AG04449 (cell line): ENCODE results near the gene TXNRD1.
A peak's percentile ranks its signal among the peaks of the same experiment; 100 is the strongest.

Source experiments
- CTCF ChIA-PET: fragments of 350-600 bp; formaldehyde crosslinking; extraction: SDS; loops from one replicate; lab custom pipeline; 2021; ENCODE audit warnings: antibody characterized with exemption; lab: Yijun Ruan, JAX
- POLR2A ChIA-PET: fragments of 400-600, 350-600 bp; formaldehyde crosslinking; extraction: SDS; loops from one replicate; lab custom pipeline; 2020; ENCODE audit warnings: antibody characterized with exemption, inconsistent platforms; lab: Yijun Ruan, JAX
- DNase-seq: peaks from one replicate; pipeline ENCODE4 v3.0.0-alpha.2; 2010; ENCODE audit warnings: low read depth, low spot score
- H3K4me3 ChIP-seq: 2 replicates; pipeline ENCODE4 v1.5.1; 2011; ENCODE audit warnings: low read depth, mild to moderate bottlenecking, control low read depth, low read length
- TF ChIP-seq, protein P1 (sequence below): IDR thresholded peaks from one replicate; pipeline ENCODE4 v1.5.1; 2011; ENCODE audit warnings: mild to moderate bottlenecking, moderate library complexity, low read length, control low read depth, inconsistent platforms; ENCODE audit not compliant: insufficient read depth; ENCODE audit errors: missing control alignments

TXNRD1 gene

DNA sequence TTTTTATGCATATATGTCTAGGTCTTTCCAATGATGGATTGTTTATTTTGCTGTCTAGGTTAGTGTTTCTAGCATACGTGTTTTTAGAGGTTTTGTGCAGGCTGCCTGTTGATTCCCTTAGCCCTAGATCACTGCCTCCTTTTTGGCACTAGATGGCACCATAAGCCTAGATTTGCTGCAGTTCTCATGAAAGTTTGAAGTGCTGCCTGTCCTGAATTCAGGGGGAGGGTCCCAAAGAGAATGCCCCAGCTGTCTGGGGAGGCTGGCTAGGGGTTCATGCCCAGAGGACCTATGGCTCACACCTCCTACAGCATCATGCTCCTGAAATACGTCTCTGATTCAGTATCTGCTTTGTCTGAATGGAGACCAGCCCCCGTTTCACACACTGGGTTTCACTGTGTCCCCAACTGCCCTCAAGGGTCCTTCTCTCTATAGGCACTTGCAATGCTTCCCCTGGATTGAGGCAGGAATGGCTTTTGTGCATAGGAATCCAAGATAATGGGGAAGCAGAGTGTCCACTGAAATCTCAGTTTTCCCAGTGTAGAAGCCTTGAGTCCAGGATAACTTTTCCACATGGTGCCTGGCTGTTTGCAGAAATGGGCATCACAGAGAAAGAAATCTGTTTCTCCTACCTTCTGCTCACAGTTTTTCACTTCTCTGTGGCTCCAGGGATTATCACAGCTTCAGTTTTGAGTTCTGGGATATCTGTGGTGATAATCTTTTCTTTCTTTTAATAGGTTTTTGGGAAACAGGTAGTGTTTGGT lies 14.2 kb upstream of the TXNRD1 start:
- DNase-seq: no peak
- TF ChIP-seq, protein P1, sequence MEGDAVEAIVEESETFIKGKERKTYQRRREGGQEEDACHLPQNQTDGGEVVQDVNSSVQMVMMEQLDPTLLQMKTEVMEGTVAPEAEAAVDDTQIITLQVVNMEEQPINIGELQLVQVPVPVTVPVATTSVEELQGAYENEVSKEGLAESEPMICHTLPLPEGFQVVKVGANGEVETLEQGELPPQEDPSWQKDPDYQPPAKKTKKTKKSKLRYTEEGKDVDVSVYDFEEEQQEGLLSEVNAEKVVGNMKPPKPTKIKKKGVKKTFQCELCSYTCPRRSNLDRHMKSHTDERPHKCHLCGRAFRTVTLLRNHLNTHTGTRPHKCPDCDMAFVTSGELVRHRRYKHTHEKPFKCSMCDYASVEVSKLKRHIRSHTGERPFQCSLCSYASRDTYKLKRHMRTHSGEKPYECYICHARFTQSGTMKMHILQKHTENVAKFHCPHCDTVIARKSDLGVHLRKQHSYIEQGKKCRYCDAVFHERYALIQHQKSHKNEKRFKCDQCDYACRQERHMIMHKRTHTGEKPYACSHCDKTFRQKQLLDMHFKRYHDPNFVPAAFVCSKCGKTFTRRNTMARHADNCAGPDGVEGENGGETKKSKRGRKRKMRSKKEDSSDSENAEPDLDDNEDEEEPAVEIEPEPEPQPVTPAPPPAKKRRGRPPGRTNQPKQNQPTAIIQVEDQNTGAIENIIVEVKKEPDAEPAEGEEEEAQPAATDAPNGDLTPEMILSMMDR: peak; percentile 79
- no peak overlapping the region for H3K4me3 ChIP-seq
- POLR2A ChIA-PET: no interaction called here
- CTCF ChIA-PET: interaction anchor here (0.6 to 3.7 kb wide), 20 partner anchors 8 to 852 kb away, joined by 3 to 13 read pairs (median 4); partner anchors contain the start of gene EID3

GRCh38 chr12:104204690-104205480 lies 10.7 kb upstream of the TXNRD1 start:
- H3K4me3 ChIP-seq: no peak overlapping the region
- DNase-seq: no peak
- ChIA-PET CTCF (interaction anchor here (0.9 to 1.2 kb wide), 2 partner anchors 154 to 177 kb away, joined by 3 read pairs; no protein-coding TSS in a partner anchor), POLR2A (interaction anchor here (0.5 kb wide), 1 partner anchor 9 kb away, joined by 4 read pairs; no protein-coding TSS in a partner anchor)
- TF ChIP-seq, protein P1: no peak

DNA sequence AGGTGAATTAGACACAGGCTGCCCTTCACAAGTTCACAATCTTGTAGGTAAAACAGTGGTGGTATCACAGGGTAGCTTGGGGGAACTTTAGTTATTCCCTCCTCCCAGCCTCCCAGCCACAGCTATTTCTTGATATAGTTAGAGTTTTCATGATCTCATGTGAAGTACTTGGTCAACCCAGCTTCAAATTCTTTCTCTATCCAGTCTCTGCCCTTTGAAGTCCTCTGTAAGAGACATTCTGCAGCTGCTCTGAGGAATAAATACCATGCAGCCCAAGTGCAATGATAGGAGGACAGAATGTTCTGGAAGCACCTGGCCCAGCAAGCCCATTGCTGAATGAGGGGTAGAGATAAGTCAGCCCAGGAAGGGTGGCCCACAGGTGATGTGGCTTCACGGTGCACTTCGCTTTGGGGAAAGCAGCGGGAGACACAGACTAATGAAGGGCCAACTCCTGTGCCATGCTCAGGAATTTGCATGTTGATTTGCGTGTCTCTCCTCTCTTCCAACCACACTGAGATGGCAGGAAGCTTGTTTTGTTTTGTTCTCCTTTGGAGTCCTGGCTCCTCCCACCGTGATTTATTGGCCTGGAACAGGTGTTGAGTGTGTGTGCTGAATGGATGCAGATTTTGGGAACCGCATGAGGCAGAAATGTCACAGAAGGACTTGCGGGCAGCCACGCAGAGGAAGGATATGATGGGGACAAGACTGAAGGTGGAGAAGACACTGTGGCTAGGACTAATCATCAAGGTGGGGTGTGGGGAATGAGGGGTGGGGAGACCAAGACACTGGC lies 8.0 kb upstream of the TXNRD1 start:
- TF ChIP-seq, protein P1: no peak
- no peak overlapping the region for H3K4me3 ChIP-seq
- ChIA-PET CTCF (interaction anchor here (1.1 kb wide), 1 partner anchor 80 kb away, joined by 3 read pairs; no protein-coding TSS in a partner anchor), POLR2A (no interaction called here)
- no peak for DNase-seq

- CTCF ChIA-PET: interaction anchor here (1.0 to 2.3 kb wide), 3 partner anchors 10 to 75 kb away, joined by 3 to 9 read pairs (median 4); no protein-coding TSS in a partner anchor
- H3K4me3 ChIP-seq: no peak overlapping the region
- TF ChIP-seq, protein P1: no peak
- DNase-seq: no peak
- POLR2A ChIA-PET: no interaction called here
Measured at GRCh38 chr12:104212516-104212915, 3.1 kb upstream of the TXNRD1 start.

- ChIA-PET CTCF (interaction anchor here (0.8 to 2.3 kb wide), 5 partner anchors 12 to 89 kb away, joined by 3 to 9 read pairs (median 3); partner anchors contain the start of gene EID3), POLR2A (interaction anchor here (0.6 to 1.2 kb wide), 3 partner anchors 9 to 75 kb away, joined by 3 to 5 read pairs (median 4); no protein-coding TSS in a partner anchor)
- DNase-seq: peak; percentile 47
- TF ChIP-seq, protein P1: no peak
- no peak overlapping the region for H3K4me3 ChIP-seq
Measured at GRCh38 chr12:104213952-104214351, 1.6 kb upstream of the TXNRD1 start.
